GM12872 (cell line): Measurements from ENCODE around the gene MEIS2.

Experiments used
- TF ChIP-seq, protein P1 (sequence below): IDR thresholded peaks from 3 replicates; pipeline ENCODE4 v1.5.1; 2011; ENCODE audit warnings: low read depth, mild to moderate bottlenecking, low read length, moderate library complexity; ENCODE audit not compliant: insufficient read depth

The MEIS2 gene

DNA sequence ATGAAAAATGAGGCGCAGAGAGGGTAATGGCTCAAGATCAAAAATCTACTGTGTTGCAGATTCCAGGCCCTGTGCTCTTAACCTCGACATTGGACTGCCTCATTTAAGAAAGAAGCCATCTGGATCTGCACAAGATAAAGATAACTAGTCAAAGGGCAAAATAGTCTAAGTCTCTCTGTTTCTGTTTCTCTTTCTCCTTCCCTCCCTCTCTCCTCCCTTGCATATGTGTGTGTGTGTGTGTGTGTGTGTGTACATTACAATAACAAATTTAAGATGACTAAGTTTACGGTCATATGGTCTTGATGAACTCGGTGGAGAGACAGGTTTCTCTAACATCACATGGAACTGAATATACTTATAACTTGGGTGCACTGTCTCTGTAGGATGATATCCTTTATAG lies 69.2 kb downstream of the MEIS2 start:
- TF ChIP-seq, protein P1, sequence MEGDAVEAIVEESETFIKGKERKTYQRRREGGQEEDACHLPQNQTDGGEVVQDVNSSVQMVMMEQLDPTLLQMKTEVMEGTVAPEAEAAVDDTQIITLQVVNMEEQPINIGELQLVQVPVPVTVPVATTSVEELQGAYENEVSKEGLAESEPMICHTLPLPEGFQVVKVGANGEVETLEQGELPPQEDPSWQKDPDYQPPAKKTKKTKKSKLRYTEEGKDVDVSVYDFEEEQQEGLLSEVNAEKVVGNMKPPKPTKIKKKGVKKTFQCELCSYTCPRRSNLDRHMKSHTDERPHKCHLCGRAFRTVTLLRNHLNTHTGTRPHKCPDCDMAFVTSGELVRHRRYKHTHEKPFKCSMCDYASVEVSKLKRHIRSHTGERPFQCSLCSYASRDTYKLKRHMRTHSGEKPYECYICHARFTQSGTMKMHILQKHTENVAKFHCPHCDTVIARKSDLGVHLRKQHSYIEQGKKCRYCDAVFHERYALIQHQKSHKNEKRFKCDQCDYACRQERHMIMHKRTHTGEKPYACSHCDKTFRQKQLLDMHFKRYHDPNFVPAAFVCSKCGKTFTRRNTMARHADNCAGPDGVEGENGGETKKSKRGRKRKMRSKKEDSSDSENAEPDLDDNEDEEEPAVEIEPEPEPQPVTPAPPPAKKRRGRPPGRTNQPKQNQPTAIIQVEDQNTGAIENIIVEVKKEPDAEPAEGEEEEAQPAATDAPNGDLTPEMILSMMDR, result no peak

DNA sequence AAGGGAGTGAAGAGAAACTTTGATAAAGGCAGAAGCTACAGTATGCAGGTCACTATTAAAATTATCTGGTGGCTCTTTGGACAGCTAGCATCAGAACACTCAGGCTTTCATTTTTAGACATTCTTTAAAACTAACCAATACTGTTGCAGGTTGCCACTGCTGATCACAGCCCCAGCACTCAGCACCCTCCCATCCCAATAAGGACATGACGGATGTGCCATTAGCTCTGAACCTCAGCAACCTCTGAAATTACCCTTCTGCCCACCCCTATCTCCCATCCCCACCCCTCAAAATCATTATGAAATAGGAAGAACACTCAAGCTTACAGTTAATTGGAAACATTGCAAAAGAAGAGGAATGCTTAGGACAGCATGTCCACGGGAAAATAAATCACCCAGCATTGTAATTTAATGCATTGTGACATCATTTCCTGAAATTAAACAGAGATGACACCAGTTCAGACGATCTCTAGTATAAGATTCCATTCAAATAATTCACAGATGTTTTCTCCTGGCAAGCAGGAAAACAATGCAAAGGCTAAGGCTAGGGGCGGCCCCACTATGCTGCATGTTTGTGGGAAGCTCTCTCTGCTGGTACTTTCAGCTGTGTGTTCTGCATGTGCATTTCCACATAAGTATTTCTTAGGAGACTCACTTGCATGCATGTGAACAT lies 71.6 kb downstream of the MEIS2 start:
- TF ChIP-seq, protein P1, result no peak

DNA sequence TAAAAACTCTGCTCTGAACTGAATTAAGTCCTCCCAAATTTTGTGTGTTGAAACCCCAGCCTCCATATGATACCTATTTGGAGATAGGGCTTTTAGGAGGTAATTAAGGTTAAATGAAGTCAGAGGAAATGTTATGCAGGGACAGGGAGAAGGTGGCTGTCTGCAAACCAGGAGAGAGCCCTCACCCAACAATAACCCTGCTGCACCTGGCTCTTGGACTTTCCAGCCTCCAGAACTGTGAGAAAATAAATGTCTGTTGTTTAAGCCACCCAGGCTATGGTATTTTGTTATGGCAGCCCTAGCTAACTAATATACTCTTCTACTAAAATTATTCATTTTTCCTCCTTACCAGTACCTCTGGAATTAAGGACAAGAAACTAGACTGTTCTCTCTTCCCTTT lies 79.5 kb downstream of the MEIS2 start:
- TF ChIP-seq, protein P1, result no peak

DNA sequence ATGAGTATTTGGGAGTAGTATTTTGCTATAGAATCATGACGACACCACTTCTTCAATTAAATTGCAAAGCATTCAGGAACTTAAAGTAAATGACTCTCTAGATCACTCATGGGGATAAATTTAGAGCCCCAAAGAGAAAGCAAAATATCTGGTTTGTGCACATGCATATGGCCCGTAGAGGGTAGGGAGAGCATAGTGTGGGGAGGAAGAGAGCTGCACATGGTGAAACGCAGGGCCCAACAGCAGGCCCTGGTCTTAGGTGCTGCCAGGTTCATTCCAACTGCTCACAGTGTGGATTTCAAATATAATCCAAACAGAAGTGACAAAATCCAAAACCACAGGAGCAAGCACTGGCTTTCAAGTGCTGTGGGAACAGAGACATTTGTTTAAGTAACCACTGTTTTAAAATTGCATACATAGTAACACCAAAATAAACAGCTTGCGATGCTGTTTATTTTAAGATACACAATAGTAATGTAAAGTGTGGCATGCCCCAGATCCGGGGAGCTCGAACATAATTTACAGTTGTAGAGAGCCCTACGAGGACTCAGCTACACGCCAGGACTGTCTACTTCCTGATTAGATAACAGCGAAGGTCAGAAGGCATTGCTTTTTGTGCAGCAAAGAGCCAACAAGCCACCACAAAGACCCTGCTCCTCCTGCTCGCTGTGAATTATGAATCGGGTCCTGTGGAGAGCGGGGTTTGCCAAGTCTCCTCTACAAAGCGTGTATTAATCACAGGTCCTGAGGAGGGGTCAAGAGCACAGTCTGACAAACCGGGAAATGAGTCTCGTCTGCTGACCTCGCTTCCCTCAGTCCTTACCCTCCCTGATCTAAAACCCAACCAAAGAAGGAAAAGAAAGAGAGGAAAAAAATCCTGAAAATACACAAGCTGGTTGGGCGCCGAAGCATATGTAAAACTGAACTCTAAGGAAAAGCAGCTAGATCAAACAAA lies 80.6 kb downstream of the MEIS2 start:
- TF ChIP-seq, protein P1, result no peak

DNA sequence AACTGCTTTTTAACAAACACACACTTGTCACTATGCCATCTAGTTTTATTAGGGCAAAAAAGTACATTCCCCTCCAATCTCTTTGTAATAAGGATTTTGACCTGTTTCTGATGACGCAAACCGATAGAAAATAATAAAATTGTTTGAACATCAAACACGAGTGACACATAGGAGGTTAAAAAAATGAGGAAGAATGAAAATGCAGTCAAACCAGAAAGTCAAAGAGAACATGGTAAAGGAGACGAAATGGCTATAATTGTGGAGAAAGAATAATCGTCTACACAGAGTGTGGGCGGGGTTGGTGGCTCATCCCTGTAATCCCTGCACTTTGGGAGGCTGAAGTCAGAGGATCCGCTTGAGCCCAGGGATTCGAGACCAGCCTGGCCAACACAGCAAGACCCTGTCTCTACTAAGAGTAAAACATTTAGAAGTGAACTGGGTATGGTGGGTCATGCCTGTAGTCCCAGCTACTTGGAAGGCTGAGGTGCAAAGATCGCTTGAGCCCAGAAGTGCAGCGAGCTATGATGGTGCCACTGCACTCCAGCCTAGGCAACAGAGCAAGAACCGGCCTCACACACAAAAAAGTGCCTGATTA lies 83.2 kb downstream of the MEIS2 start:
- TF ChIP-seq, protein P1, result no peak

DNA sequence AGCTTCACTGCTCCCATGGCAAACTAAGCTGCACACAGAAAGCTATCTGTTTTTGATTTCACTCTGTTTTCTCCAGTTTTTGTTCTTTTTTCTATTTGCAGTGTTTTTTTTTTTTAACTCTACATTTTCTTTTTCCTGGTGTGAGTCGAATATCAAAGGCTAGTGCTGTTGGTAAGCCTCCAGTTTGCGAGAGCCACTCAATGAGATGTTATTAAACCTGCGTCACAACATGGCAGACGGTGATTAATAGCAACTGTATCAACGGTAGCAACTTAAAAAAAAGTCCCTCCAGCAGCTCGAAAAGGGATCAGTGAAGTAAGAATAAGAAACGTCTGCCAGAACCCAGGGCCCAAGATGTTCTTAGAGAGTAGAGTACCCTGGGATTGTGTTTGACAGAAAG lies 84.1 kb downstream of the MEIS2 start:
- TF ChIP-seq, protein P1, result no peak

DNA sequence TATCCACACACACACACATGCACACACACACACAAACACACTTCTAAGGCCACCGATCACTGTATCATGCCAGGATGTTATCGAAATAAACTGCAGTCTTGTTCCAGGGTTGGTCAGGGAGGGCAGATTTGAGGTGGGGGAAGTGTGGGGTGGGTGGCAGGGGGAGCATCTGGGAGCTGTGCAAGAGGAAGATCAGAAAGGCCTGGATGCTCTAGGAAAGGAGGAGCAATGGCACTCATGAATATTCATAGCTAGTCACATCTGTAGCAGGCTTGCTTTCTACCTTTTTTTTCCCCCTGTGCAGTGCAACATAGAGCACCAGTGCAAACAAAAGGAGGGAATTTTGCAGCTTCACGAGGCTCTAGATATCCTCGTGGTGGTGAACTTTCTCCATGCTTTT lies 84.9 kb downstream of the MEIS2 start:
- TF ChIP-seq, protein P1, result no peak
